Measurements from ENCODE around the gene ZNF532. TPM values are rescaled to one million over a fixed set of nuclear protein-coding genes. Genes with fewer than 3 reads are reported as not detected.

The ZNF532 gene
- total RNA-seq, 1 experiment from 2014 or later = 258 TPM

DNA sequence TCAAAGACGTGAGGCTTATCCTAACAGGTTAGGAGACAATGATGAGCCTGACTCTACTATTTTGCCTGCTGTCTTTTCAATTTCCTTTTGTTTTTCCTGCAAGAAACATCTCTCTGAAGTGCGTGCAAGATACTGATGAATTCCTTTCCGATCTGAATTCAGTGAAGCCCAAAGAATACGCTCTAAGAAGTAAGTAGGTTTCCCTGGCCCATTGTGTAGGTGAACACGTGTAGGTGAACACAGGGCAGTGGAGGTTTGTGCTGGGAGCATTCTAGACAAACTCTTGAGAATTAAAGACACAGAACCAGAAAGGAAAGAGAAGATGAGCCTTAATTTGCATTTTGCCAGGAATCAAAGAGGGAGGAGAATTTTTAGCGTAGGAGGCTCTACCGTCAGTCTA, 132.0 kb downstream of the ZNF532 start:
- no peak overlapping the region for H3K4me2 ChIP-seq (ENCODE audit: insufficient read depth, insufficient read length, low read length)
- no peak overlapping the region for H3K4ac ChIP-seq (ENCODE audit: low read depth, low read length)
- H2AK5ac ChIP-seq (ENCODE audit: insufficient read length, low read length) = no peak overlapping the region
- no peak for DNase-seq
- no peak overlapping the region for H2BK120ac ChIP-seq (ENCODE audit: low read depth, low read length, poor library complexity, severe bottlenecking)
- H3K56ac ChIP-seq (ENCODE audit: insufficient read length, low read depth, low read length) = no peak overlapping the region
- H3K4me1 Mint-ChIP-seq = peaks cover 29 to 34% of the 10 kb centered on the region in 2 experiments
- no peaks in the 10 kb centered on the region for H3K4me1 ChIP-seq (ENCODE audit: insufficient read depth, low read length)
- no peaks in the 10 kb centered on the region; the same call in 1 of the 2 replicates for H3K27me3 Mint-ChIP-seq (ENCODE audit: low read depth)
- no peaks in the 10 kb centered on the region; a peak in 1 of 7 replicates for H3K36me3 Mint-ChIP-seq (ENCODE audit: insufficient read depth in 1 of 3, low read depth in 3 of 3)
- no peak overlapping the region; a peak in 1 of 7 replicates for H3K27ac Mint-ChIP-seq
- H2BK20ac ChIP-seq (ENCODE audit: low read depth, low read length, poor library complexity, severe bottlenecking) = no peak overlapping the region
- no peaks in the 10 kb centered on the region for H3K27me3 ChIP-seq (ENCODE audit: insufficient read depth, low read length)
- peak overlapping the region; percentile 74 for H2BK12ac ChIP-seq (ENCODE audit: insufficient read length, low read depth, low read length)
- no peaks in the 10 kb centered on the region for H3K9me3 ChIP-seq (ENCODE audit: control insufficient read depth, low read depth, low read length)
- no peak overlapping the region for H4K91ac ChIP-seq (ENCODE audit: insufficient read length, low read depth, low read length)
- no peak overlapping the region for H3K23ac ChIP-seq (ENCODE audit: insufficient read length, low read depth, low read length)
- H4K20me1 ChIP-seq (ENCODE audit: control insufficient read depth, insufficient read depth, insufficient read length) = no peaks in the 10 kb centered on the region
- H3K18ac ChIP-seq (ENCODE audit: insufficient read length, low read depth, low read length) = peak overlapping the region; percentile 6
- no peak overlapping the region for H2BK15ac ChIP-seq (ENCODE audit: low read depth, low read length)
- no CpG with 5 or more reads among the region's 7 CpGs for WGBS (ENCODE audit: extremely low coverage, insufficient read length, low lambda C conversion rate)
- H4K8ac ChIP-seq (replicated peaks; ENCODE audit: insufficient read length, low read depth, low read length) = no peak overlapping the region
- no peak overlapping the region for H3T11ph ChIP-seq (ENCODE audit: low read length)
- H2AFZ ChIP-seq (ENCODE audit: low read length) = no peak overlapping the region
- TF ChIP-seq, protein P1, sequence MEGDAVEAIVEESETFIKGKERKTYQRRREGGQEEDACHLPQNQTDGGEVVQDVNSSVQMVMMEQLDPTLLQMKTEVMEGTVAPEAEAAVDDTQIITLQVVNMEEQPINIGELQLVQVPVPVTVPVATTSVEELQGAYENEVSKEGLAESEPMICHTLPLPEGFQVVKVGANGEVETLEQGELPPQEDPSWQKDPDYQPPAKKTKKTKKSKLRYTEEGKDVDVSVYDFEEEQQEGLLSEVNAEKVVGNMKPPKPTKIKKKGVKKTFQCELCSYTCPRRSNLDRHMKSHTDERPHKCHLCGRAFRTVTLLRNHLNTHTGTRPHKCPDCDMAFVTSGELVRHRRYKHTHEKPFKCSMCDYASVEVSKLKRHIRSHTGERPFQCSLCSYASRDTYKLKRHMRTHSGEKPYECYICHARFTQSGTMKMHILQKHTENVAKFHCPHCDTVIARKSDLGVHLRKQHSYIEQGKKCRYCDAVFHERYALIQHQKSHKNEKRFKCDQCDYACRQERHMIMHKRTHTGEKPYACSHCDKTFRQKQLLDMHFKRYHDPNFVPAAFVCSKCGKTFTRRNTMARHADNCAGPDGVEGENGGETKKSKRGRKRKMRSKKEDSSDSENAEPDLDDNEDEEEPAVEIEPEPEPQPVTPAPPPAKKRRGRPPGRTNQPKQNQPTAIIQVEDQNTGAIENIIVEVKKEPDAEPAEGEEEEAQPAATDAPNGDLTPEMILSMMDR (conservative IDR thresholded peaks at IDR 0.05) = no peak
- no peaks in the 10 kb centered on the region for H3K9me3 Mint-ChIP-seq
- H3K79me2 ChIP-seq (ENCODE audit: insufficient read depth, low read length) = no peaks in the 10 kb centered on the region
- H3K14ac ChIP-seq (ENCODE audit: insufficient read depth, low read length) = no peak overlapping the region
- H4K5ac ChIP-seq (ENCODE audit: insufficient read length, low read depth, low read length) = no peak overlapping the region
- no peak overlapping the region for H3K9ac ChIP-seq (ENCODE audit: extremely low read depth, insufficient read length, low read length)
- no peaks in the 10 kb centered on the region for H3K23me2 ChIP-seq (ENCODE audit: insufficient read length, low read depth, low read length, poor library complexity, severe bottlenecking)
- H3K79me1 ChIP-seq (ENCODE audit: insufficient read depth, low read depth, low read length, poor library complexity, severe bottlenecking) = no peaks in the 10 kb centered on the region
- no peak overlapping the region for H3K27ac ChIP-seq (ENCODE audit: insufficient read length, low read depth, low read length)
- H2BK5ac ChIP-seq (ENCODE audit: insufficient read length, low read length) = no peak overlapping the region
- no peak overlapping the region for H3K4me3 Mint-ChIP-seq

All from H9 (cell line).